H1 (cell line): ENCODE measurements around the gene NDFIP2. TPM values are rescaled to one million over a fixed set of nuclear protein-coding genes. Genes with fewer than 3 reads are reported as not detected.

ENCODE experiments used
- CTBP2 ChIP-seq: IDR thresholded peaks from 2 replicates; pipeline ENCODE4 v1.7.0; 2011; ENCODE audit warnings: borderline replicate concordance, mild to moderate bottlenecking, moderate library complexity, mixed read lengths, low read length; ENCODE audit not compliant: insufficient read depth, insufficient read length
- EP300 ChIP-seq, 2 experiments: IDR thresholded peaks; 1 replicate in 1 of 2; 2 replicates in 1 of 2; pipeline ENCODE4 v1.6.1; 2011 to 2012; ENCODE audit warnings: low read depth in 2 of 2, low read length in 2 of 2, mild to moderate bottlenecking in 2 of 2, borderline replicate concordance in 1 of 2, inconsistent platforms in 1 of 2, moderate library complexity in 1 of 2
- KDM4A ChIP-seq: IDR thresholded peaks from one replicate; pipeline ENCODE4 v1.7.1; 2012; ENCODE audit warnings: low read depth, mild to moderate bottlenecking, moderate library complexity, low read length, inconsistent platforms; ENCODE audit not compliant: severe bottlenecking
- polyA plus RNA-seq, 7 experiments: library from polyadenylated mRNA; depleted of rRNA in 3 of 7; stranded (reverse) in 5 of 7; unstranded in 2 of 7; fragments of >200 nt in 5 of 7; fragments of 200-250 nt in 2 of 7; gene quantifications; 1 replicate in 5 of 7; 2 replicates in 1 of 7; 4 replicates in 1 of 7; pipeline versions ENCODE4 v1.2.1 to v1.2.3, GENCODE V29; 2011 to 2013; ENCODE audit warnings: missing spikeins in 2 of 7, mixed read lengths in 2 of 7
- total RNA-seq: library from RNA; stranded (reverse); fragmentation: NEBNext Ultra II Directional; extraction: Animal tissue kit (Norgen Biotek cat#: 25700); gene quantifications from 2 replicates; pipeline ENCODE4 v1.2.1, GENCODE V29; 2021
- TF ChIP-seq, protein P1 (sequence below): fragments of 300-600 bp; sonication (generic); IDR thresholded peaks from 2 replicates; pipeline ENCODE4 v1.7.1; 2012; ENCODE audit warnings: low read length, moderate library complexity, mild to moderate bottlenecking, inconsistent platforms; ENCODE audit not compliant: insufficient replicate concordance

The NDFIP2 gene
- total and polyA plus RNA-seq, 2 of the 8 experiments (the other 6 are each of a cell fraction or from before 2014, with no cell fraction given) = 11.1 to 32.9 TPM

DNA sequence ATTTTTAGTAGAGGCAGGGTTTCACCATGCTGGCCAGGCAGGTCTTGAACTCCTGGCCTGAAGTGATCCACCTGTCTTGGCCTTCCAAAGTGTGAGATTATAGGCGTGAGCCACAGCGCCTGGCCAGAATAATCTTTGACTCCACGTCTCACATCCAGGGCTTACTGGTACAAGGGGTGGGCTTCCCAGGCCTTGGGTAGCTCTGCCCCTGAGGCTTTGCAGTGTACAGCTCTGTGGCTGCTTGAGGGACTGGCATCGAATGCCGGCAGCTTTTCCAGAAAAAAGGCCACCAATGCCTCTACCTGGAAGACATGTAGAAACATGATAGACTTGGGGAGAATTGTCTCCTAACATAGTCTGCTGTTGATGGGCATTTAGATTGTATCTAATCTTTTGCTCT, 57.8 kb downstream of the NDFIP2 start (continued):
- TF ChIP-seq, protein P1, sequence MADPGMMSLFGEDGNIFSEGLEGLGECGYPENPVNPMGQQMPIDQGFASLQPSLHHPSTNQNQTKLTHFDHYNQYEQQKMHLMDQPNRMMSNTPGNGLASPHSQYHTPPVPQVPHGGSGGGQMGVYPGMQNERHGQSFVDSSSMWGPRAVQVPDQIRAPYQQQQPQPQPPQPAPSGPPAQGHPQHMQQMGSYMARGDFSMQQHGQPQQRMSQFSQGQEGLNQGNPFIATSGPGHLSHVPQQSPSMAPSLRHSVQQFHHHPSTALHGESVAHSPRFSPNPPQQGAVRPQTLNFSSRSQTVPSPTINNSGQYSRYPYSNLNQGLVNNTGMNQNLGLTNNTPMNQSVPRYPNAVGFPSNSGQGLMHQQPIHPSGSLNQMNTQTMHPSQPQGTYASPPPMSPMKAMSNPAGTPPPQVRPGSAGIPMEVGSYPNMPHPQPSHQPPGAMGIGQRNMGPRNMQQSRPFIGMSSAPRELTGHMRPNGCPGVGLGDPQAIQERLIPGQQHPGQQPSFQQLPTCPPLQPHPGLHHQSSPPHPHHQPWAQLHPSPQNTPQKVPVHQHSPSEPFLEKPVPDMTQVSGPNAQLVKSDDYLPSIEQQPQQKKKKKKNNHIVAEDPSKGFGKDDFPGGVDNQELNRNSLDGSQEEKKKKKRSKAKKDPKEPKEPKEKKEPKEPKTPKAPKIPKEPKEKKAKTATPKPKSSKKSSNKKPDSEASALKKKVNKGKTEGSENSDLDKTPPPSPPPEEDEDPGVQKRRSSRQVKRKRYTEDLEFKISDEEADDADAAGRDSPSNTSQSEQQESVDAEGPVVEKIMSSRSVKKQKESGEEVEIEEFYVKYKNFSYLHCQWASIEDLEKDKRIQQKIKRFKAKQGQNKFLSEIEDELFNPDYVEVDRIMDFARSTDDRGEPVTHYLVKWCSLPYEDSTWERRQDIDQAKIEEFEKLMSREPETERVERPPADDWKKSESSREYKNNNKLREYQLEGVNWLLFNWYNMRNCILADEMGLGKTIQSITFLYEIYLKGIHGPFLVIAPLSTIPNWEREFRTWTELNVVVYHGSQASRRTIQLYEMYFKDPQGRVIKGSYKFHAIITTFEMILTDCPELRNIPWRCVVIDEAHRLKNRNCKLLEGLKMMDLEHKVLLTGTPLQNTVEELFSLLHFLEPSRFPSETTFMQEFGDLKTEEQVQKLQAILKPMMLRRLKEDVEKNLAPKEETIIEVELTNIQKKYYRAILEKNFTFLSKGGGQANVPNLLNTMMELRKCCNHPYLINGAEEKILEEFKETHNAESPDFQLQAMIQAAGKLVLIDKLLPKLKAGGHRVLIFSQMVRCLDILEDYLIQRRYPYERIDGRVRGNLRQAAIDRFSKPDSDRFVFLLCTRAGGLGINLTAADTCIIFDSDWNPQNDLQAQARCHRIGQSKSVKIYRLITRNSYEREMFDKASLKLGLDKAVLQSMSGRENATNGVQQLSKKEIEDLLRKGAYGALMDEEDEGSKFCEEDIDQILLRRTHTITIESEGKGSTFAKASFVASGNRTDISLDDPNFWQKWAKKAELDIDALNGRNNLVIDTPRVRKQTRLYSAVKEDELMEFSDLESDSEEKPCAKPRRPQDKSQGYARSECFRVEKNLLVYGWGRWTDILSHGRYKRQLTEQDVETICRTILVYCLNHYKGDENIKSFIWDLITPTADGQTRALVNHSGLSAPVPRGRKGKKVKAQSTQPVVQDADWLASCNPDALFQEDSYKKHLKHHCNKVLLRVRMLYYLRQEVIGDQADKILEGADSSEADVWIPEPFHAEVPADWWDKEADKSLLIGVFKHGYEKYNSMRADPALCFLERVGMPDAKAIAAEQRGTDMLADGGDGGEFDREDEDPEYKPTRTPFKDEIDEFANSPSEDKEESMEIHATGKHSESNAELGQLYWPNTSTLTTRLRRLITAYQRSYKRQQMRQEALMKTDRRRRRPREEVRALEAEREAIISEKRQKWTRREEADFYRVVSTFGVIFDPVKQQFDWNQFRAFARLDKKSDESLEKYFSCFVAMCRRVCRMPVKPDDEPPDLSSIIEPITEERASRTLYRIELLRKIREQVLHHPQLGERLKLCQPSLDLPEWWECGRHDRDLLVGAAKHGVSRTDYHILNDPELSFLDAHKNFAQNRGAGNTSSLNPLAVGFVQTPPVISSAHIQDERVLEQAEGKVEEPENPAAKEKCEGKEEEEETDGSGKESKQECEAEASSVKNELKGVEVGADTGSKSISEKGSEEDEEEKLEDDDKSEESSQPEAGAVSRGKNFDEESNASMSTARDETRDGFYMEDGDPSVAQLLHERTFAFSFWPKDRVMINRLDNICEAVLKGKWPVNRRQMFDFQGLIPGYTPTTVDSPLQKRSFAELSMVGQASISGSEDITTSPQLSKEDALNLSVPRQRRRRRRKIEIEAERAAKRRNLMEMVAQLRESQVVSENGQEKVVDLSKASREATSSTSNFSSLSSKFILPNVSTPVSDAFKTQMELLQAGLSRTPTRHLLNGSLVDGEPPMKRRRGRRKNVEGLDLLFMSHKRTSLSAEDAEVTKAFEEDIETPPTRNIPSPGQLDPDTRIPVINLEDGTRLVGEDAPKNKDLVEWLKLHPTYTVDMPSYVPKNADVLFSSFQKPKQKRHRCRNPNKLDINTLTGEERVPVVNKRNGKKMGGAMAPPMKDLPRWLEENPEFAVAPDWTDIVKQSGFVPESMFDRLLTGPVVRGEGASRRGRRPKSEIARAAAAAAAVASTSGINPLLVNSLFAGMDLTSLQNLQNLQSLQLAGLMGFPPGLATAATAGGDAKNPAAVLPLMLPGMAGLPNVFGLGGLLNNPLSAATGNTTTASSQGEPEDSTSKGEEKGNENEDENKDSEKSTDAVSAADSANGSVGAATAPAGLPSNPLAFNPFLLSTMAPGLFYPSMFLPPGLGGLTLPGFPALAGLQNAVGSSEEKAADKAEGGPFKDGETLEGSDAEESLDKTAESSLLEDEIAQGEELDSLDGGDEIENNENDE = no peak
- no peak for TF ChIP-seq EP300 (IDR thresholded peaks at IDR 0.05; ENCODE audit: borderline replicate concordance in 1 of 2, low read depth in 2 of 2, low read length in 2 of 2)
- no peak for TF ChIP-seq CTBP2
- no peak for TF ChIP-seq KDM4A
- TF ChIP-seq, all 59 proteins: peak for 0
